Measurements from ENCODE around the gene RABGAP1. TPM values are rescaled to one million over a fixed set of nuclear protein-coding genes. Genes with fewer than 3 reads are reported as not detected.
A peak's percentile ranks its signal among the peaks of the same experiment; 100 is the strongest.

The RABGAP1 gene
- total and polyA plus RNA-seq, 10 of the 15 experiments (the other 5 are each of a cell fraction or from before 2014, with no cell fraction given) = 2.6 to 31.6 (median 12.5) TPM

DNA sequence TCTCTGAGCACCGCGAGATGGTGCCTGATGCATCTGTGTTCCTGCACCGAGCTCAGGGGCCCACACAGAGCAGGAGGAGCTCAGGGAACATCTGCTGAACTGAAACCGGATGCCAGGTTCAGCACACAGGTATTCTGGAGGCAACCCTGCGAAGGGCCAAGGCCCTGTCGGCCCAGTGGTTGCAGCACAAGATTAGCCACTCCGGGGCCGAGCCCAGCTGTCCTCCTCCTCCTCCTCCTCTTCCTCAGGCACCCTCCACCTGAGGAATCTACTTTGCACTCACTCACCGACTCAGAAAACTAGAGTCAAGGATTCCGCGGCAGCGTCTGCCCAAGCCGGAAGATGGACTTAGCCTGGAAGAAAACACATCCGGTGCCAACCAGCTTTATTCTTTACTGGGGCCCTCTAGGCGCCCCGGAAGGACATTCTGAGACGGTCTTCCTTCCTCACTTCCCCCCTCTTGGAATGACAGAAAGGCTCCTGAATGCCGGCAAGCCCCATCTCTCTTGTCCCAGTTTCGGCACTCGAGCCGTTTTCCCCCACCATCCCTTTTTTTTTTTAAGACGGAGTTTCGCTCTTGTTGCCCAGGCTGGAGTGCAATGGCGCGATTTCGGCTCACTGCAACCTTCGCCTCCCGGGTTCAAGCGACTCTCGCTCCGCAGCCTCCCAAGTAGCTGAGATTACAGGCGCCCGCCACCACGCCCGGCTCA is 27.7 kb upstream of the RABGAP1 start, which contains the start of gene ZBTB6 (continued):
- TF ChIP-seq, protein P1, sequence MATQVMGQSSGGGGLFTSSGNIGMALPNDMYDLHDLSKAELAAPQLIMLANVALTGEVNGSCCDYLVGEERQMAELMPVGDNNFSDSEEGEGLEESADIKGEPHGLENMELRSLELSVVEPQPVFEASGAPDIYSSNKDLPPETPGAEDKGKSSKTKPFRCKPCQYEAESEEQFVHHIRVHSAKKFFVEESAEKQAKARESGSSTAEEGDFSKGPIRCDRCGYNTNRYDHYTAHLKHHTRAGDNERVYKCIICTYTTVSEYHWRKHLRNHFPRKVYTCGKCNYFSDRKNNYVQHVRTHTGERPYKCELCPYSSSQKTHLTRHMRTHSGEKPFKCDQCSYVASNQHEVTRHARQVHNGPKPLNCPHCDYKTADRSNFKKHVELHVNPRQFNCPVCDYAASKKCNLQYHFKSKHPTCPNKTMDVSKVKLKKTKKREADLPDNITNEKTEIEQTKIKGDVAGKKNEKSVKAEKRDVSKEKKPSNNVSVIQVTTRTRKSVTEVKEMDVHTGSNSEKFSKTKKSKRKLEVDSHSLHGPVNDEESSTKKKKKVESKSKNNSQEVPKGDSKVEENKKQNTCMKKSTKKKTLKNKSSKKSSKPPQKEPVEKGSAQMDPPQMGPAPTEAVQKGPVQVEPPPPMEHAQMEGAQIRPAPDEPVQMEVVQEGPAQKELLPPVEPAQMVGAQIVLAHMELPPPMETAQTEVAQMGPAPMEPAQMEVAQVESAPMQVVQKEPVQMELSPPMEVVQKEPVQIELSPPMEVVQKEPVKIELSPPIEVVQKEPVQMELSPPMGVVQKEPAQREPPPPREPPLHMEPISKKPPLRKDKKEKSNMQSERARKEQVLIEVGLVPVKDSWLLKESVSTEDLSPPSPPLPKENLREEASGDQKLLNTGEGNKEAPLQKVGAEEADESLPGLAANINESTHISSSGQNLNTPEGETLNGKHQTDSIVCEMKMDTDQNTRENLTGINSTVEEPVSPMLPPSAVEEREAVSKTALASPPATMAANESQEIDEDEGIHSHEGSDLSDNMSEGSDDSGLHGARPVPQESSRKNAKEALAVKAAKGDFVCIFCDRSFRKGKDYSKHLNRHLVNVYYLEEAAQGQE (IDR thresholded peaks at IDR 0.05; ENCODE audit: low read depth, low read length) = no peak
- no peak for TF ChIP-seq MYB (IDR thresholded peaks at IDR 0.05; ENCODE audit: borderline replicate concordance, low read depth, low read length)
- TF ChIP-seq POU2F2 (IDR thresholded peaks at IDR 0.05; ENCODE audit: borderline replicate concordance, low read depth, low read length) = peak; percentile 9; the same call in 1 of the 3 replicates
- peak; percentile 79; the same call in 1 of the 2 replicates for TF ChIP-seq LARP7 (IDR thresholded peaks at IDR 0.05)
- 0 out of 2 replicates have a peak, but pooled peaks have one; percentile 9 for TF ChIP-seq CHD1 (IDR thresholded peaks at IDR 0.05; ENCODE audit: low read depth, low read length)
- peak; percentile 91 for TF ChIP-seq PML (IDR thresholded peaks at IDR 0.05; ENCODE audit: low read length)
- TF ChIP-seq, protein P2, sequence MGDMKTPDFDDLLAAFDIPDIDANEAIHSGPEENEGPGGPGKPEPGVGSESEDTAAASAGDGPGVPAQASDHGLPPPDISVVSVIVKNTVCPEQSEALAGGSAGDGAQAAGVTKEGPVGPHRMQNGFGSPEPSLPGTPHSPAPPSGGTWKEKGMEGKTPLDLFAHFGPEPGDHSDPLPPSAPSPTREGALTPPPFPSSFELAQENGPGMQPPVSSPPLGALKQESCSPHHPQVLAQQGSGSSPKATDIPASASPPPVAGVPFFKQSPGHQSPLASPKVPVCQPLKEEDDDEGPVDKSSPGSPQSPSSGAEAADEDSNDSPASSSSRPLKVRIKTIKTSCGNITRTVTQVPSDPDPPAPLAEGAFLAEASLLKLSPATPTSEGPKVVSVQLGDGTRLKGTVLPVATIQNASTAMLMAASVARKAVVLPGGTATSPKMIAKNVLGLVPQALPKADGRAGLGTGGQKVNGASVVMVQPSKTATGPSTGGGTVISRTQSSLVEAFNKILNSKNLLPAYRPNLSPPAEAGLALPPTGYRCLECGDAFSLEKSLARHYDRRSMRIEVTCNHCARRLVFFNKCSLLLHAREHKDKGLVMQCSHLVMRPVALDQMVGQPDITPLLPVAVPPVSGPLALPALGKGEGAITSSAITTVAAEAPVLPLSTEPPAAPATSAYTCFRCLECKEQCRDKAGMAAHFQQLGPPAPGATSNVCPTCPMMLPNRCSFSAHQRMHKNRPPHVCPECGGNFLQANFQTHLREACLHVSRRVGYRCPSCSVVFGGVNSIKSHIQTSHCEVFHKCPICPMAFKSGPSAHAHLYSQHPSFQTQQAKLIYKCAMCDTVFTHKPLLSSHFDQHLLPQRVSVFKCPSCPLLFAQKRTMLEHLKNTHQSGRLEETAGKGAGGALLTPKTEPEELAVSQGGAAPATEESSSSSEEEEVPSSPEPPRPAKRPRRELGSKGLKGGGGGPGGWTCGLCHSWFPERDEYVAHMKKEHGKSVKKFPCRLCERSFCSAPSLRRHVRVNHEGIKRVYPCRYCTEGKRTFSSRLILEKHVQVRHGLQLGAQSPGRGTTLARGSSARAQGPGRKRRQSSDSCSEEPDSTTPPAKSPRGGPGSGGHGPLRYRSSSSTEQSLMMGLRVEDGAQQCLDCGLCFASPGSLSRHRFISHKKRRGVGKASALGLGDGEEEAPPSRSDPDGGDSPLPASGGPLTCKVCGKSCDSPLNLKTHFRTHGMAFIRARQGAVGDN (IDR thresholded peaks at IDR 0.05) = peak; percentile 98
- TF ChIP-seq KLF5 (IDR thresholded peaks at IDR 0.05; ENCODE audit: partially characterized antibody) = peak; percentile 21
- peak; percentile 58 for TF ChIP-seq CREM (IDR thresholded peaks at IDR 0.05; ENCODE audit: low read depth)
- TF ChIP-seq GATAD2B (conservative IDR thresholded peaks at IDR 0.05; ENCODE audit: low read depth) = peak; percentile 85; the same call in 1 of the 2 replicates
- TF ChIP-seq EED (IDR thresholded peaks at IDR 0.05; ENCODE audit: low read depth) = peak; percentile 41
- 0 out of 2 replicates have a peak, but pooled peaks have one; percentile 66 for TF ChIP-seq RB1 (IDR thresholded peaks at IDR 0.05; ENCODE audit: borderline replicate concordance)
- TF ChIP-seq HCFC1 (IDR thresholded peaks at IDR 0.05; ENCODE audit: low read length) = peak; percentile 63
- TF ChIP-seq ZNF207 (IDR thresholded peaks at IDR 0.05; ENCODE audit: borderline replicate concordance) = peak; percentile 82; the same call in 1 of the 2 replicates
- no peak for TF ChIP-seq RELA (IDR thresholded peaks at IDR 0.05; ENCODE audit: borderline replicate concordance, partially characterized antibody)
- peak; percentile 99 for TF ChIP-seq GABPA (IDR thresholded peaks at IDR 0.05; ENCODE audit: low read depth)
- TF ChIP-seq TCF3 (IDR thresholded peaks at IDR 0.05; ENCODE audit: borderline replicate concordance, insufficient read depth, low read depth, low read length) = peak; percentile 86
- TF ChIP-seq, protein P3, sequence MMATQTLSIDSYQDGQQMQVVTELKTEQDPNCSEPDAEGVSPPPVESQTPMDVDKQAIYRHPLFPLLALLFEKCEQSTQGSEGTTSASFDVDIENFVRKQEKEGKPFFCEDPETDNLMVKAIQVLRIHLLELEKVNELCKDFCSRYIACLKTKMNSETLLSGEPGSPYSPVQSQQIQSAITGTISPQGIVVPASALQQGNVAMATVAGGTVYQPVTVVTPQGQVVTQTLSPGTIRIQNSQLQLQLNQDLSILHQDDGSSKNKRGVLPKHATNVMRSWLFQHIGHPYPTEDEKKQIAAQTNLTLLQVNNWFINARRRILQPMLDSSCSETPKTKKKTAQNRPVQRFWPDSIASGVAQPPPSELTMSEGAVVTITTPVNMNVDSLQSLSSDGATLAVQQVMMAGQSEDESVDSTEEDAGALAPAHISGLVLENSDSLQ (IDR thresholded peaks at IDR 0.05) = peak; percentile 54; the same call in 1 of the 2 replicates
- TF ChIP-seq RFX5 (IDR thresholded peaks at IDR 0.05; ENCODE audit: low read depth, low read length) = 0 out of 2 replicates have a peak, but pooled peaks have one; percentile 10
- TF ChIP-seq, protein P4, sequence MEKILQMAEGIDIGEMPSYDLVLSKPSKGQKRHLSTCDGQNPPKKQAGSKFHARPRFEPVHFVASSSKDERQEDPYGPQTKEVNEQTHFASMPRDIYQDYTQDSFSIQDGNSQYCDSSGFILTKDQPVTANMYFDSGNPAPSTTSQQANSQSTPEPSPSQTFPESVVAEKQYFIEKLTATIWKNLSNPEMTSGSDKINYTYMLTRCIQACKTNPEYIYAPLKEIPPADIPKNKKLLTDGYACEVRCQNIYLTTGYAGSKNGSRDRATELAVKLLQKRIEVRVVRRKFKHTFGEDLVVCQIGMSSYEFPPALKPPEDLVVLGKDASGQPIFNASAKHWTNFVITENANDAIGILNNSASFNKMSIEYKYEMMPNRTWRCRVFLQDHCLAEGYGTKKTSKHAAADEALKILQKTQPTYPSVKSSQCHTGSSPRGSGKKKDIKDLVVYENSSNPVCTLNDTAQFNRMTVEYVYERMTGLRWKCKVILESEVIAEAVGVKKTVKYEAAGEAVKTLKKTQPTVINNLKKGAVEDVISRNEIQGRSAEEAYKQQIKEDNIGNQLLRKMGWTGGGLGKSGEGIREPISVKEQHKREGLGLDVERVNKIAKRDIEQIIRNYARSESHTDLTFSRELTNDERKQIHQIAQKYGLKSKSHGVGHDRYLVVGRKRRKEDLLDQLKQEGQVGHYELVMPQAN (conservative IDR thresholded peaks at IDR 0.05) = peak; percentile 39
